HEK293 (cell line): ENCODE results near the gene DPPA5.

ENCODE experiments used
- CTCF ChIP-seq: fragments of 450-650 bp; formaldehyde crosslinking; IDR thresholded peaks from 2 replicates; pipeline ENCODE4 v1.5.1; 2016; ENCODE audit warnings: missing biosample characterization, missing genetic modification characterization
- GFI1B ChIP-seq: fragments of 450-650 bp; formaldehyde crosslinking; IDR thresholded peaks from 2 replicates; pipeline ENCODE4 v1.5.1; 2016; ENCODE audit warnings: missing biosample characterization, missing genetic modification characterization
- GLIS1 ChIP-seq: fragments of 450-650 bp; formaldehyde crosslinking; IDR thresholded peaks from 2 replicates; pipeline ENCODE4 v1.5.1; 2016; ENCODE audit warnings: missing biosample characterization, missing genetic modification characterization
- HOXA7 ChIP-seq: sonication (generic); formaldehyde crosslinking; IDR thresholded peaks from 2 replicates; pipeline ENCODE4 v1.8.1; 2022; ENCODE audit warnings: missing genetic modification reagents, borderline replicate concordance
- KLF1 ChIP-seq: fragments of 450-650 bp; formaldehyde crosslinking; IDR thresholded peaks from 2 replicates; pipeline ENCODE4 v1.5.1; 2016; ENCODE audit warnings: missing biosample characterization, missing genetic modification characterization
- KLF7 ChIP-seq: fragments of 450-650 bp; formaldehyde crosslinking; IDR thresholded peaks from 2 replicates; pipeline ENCODE4 v1.5.1; 2016; ENCODE audit warnings: missing biosample characterization, missing genetic modification characterization, borderline replicate concordance
- KLF8 ChIP-seq: fragments of 450-650 bp; formaldehyde crosslinking; IDR thresholded peaks from 2 replicates; pipeline ENCODE4 v1.5.1; 2016; ENCODE audit warnings: missing biosample characterization, missing genetic modification characterization
- MEIS1 ChIP-seq: sonication (generic); formaldehyde crosslinking; IDR thresholded peaks from 2 replicates; pipeline ENCODE4 v1.8.1; 2022; ENCODE audit warnings: missing genetic modification reagents, mild to moderate bottlenecking, borderline replicate concordance
- OVOL3 ChIP-seq: fragments of 450-650 bp; formaldehyde crosslinking; IDR thresholded peaks from 2 replicates; pipeline ENCODE4 v1.5.1; 2016; ENCODE audit warnings: missing biosample characterization, missing genetic modification characterization
- PRDM1 ChIP-seq: fragments of 450-650 bp; formaldehyde crosslinking; IDR thresholded peaks from 2 replicates; pipeline ENCODE4; 2016; ENCODE audit warnings: missing biosample characterization, missing genetic modification characterization
- SP3 ChIP-seq: fragments of 450-650 bp; formaldehyde crosslinking; IDR thresholded peaks from 2 replicates; pipeline ENCODE4 v1.5.1; 2016; ENCODE audit warnings: missing biosample characterization, missing genetic modification characterization
- TRIM28 ChIP-seq: IDR thresholded peaks from 2 replicates; pipeline ENCODE4 v1.6.1; 2011; ENCODE audit warnings: low read length, control low read depth, borderline replicate concordance
- ZBTB20 ChIP-seq: fragments of 450-650 bp; formaldehyde crosslinking; IDR thresholded peaks from 2 replicates; pipeline ENCODE4 v1.5.1; 2016; ENCODE audit warnings: missing biosample characterization, missing genetic modification characterization
- ZEB2 ChIP-seq: fragments of 450-650 bp; formaldehyde crosslinking; IDR thresholded peaks from 2 replicates; pipeline ENCODE4 v1.5.1; 2016; ENCODE audit warnings: missing biosample characterization, missing genetic modification characterization
- ZNF10 ChIP-seq: fragments of 450-650 bp; formaldehyde crosslinking; IDR thresholded peaks from 2 replicates; pipeline ENCODE4 v1.5.1; 2017; ENCODE audit warnings: missing biosample characterization, missing genetic modification characterization
- ZNF112 ChIP-seq: fragments of 450-650 bp; formaldehyde crosslinking; IDR thresholded peaks from 2 replicates; pipeline ENCODE4 v1.5.0; 2017; ENCODE audit warnings: missing biosample characterization, missing genetic modification characterization
- ZNF140 ChIP-seq: fragments of 450-650 bp; formaldehyde crosslinking; IDR thresholded peaks from 2 replicates; pipeline ENCODE4 v1.5.1; 2016; ENCODE audit warnings: missing biosample characterization, missing genetic modification characterization
- ZNF202 ChIP-seq: fragments of 450-650 bp; formaldehyde crosslinking; IDR thresholded peaks from 2 replicates; pipeline ENCODE4 v1.5.1; 2016; ENCODE audit warnings: missing biosample characterization, missing genetic modification characterization, borderline replicate concordance
- ZNF214 ChIP-seq: fragments of 450-650 bp; formaldehyde crosslinking; IDR thresholded peaks from 2 replicates; pipeline ENCODE4 v1.5.1; 2017; ENCODE audit warnings: missing biosample characterization, mild to moderate bottlenecking, missing genetic modification characterization, borderline replicate concordance
- ZNF311 ChIP-seq: fragments of 450-650 bp; formaldehyde crosslinking; IDR thresholded peaks from 2 replicates; pipeline ENCODE4 v1.5.1; 2017; ENCODE audit warnings: missing biosample characterization, missing genetic modification characterization, borderline replicate concordance
- ZNF335 ChIP-seq: fragments of 450-650 bp; formaldehyde crosslinking; conservative IDR thresholded peaks from 2 replicates; pipeline ENCODE4 v1.5.1; 2016; ENCODE audit warnings: missing biosample characterization, missing genetic modification characterization
- ZNF354C ChIP-seq: fragments of 450-650 bp; formaldehyde crosslinking; IDR thresholded peaks from 2 replicates; pipeline ENCODE4 v1.5.1; 2016; ENCODE audit warnings: missing biosample characterization, missing genetic modification characterization, low read depth, borderline replicate concordance
- ZNF37A ChIP-seq: fragments of 450-650 bp; IDR thresholded peaks from 2 replicates; pipeline ENCODE4 v1.5.1; 2018; ENCODE audit warnings: missing biosample characterization, missing genetic modification characterization
- ZNF391 ChIP-seq: fragments of 450-650 bp; formaldehyde crosslinking; IDR thresholded peaks from 2 replicates; pipeline ENCODE4 v1.5.1; 2016; ENCODE audit warnings: low read depth, missing biosample characterization, missing genetic modification characterization, borderline replicate concordance
- ZNF529 ChIP-seq: fragments of 450-650 bp; formaldehyde crosslinking; IDR thresholded peaks from 2 replicates; pipeline ENCODE4 v1.5.1; 2017; ENCODE audit warnings: missing genetic modification characterization, missing biosample characterization; ENCODE audit not compliant: insufficient replicate concordance
- ZNF555 ChIP-seq: fragments of 450-650 bp; formaldehyde crosslinking; conservative IDR thresholded peaks from 2 replicates; pipeline ENCODE4 v1.5.1; 2017; ENCODE audit warnings: missing biosample characterization, mild to moderate bottlenecking, missing genetic modification characterization, inconsistent platforms
- ZNF561 ChIP-seq: fragments of 450-650 bp; IDR thresholded peaks from 2 replicates; pipeline ENCODE4 v1.5.1; 2018; ENCODE audit warnings: missing biosample characterization, missing genetic modification characterization, borderline replicate concordance
- ZNF610 ChIP-seq: fragments of 450-650 bp; formaldehyde crosslinking; IDR thresholded peaks from 2 replicates; pipeline ENCODE4 v1.5.1; 2016; ENCODE audit warnings: missing biosample characterization, missing genetic modification characterization, borderline replicate concordance
- ZNF785 ChIP-seq: fragments of 450-650 bp; formaldehyde crosslinking; IDR thresholded peaks from 2 replicates; pipeline ENCODE4 v1.5.1; 2016; ENCODE audit warnings: missing biosample characterization, missing genetic modification characterization
- ZNF792 ChIP-seq: fragments of 450-650 bp; formaldehyde crosslinking; IDR thresholded peaks from 2 replicates; pipeline ENCODE4 v1.5.1; 2016; ENCODE audit warnings: missing biosample characterization, missing genetic modification characterization
- ZSCAN16 ChIP-seq: fragments of 450-650 bp; formaldehyde crosslinking; IDR thresholded peaks from 2 replicates; pipeline ENCODE4 v1.5.1; 2016; ENCODE audit warnings: missing biosample characterization, missing genetic modification characterization
- ZSCAN23 ChIP-seq: fragments of 450-650 bp; formaldehyde crosslinking; IDR thresholded peaks from 2 replicates; pipeline ENCODE4 v1.5.1; 2016; ENCODE audit warnings: missing biosample characterization, missing genetic modification characterization
- ZSCAN5A ChIP-seq: fragments of 450-650 bp; formaldehyde crosslinking; IDR thresholded peaks from 2 replicates; pipeline ENCODE4 v1.5.1; 2016; ENCODE audit warnings: missing biosample characterization, missing genetic modification characterization
- ZXDB ChIP-seq: fragments of 450-650 bp; formaldehyde crosslinking; IDR thresholded peaks from 2 replicates; pipeline ENCODE4 v1.5.1; 2016; ENCODE audit warnings: missing biosample characterization, missing genetic modification characterization
- TF ChIP-seq, protein P1 (sequence below): IDR thresholded peaks from 2 replicates; pipeline ENCODE4 v1.6.1; 2011; ENCODE audit warnings: mild to moderate bottlenecking, low read depth, low read length, borderline replicate concordance
- TF ChIP-seq, protein P2 (sequence below): fragments of 450-650 bp; formaldehyde crosslinking; IDR thresholded peaks from 2 replicates; pipeline ENCODE4 v1.5.1; 2016; ENCODE audit warnings: missing biosample characterization, missing genetic modification characterization

The DPPA5 gene

DNA sequence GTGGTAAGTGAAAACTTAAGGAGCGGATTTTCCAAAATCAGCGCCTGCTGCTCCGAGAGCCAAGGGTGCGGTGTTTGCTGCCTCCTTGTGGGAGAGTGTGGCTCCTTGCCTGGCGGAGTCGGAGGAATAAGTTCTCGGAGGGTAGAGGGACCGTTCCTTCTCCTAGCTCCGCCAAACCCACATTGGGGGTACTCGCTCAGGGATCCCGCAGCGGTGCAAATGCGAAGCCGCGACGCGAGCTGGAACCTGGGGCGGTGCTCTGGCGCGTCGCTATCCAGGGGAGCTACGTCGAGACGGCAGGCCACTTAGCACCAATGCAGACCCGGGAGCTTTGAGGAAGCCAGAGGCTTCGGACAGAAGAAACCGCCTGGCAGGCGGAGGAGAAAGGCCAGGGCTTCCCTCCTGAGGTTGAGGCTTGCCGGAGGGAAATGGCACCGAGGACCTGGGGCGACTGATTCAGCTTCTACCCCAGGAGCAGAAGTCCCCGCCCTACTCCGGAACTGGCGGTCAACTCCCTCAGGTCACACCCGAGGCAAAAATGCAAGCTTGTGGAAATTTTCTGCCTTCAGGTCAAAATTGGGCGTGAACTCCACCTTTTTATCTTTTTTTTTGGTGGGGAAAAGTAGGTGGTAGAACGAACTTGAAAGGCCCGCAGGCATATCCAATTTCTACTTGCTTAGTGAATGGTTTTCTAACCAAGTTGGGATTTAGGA lies 34.9 kb upstream of the DPPA5 start (continued):
- 0 out of 2 replicates have a peak, but pooled peaks have one; percentile 56 for TF ChIP-seq ZNF391 (tag by site-specific recombination)
- no peak for TF ChIP-seq ZNF10
- peak; percentile 76; the same call in 1 of the 2 replicates for TF ChIP-seq KLF7 (tag by site-specific recombination)
- TF ChIP-seq ZNF37A (tag by site-specific recombination): no peak
- TF ChIP-seq ZSCAN5A (tag by site-specific recombination): no peak
- no peak for TF ChIP-seq ZNF785
- TF ChIP-seq ZNF140 (tag by site-specific recombination): no peak
- peak; percentile 77; the same call in 1 of the 2 replicates for TF ChIP-seq TRIM28
- TF ChIP-seq HOXA7 (CRISPR knock-in tag): no peak
- TF ChIP-seq GLIS1: peak; percentile 35; the same call in 1 of the 2 replicates
- TF ChIP-seq KLF8 (tag by site-specific recombination): no peak
- TF ChIP-seq ZNF335 (tag by site-specific recombination): peak; percentile 85
- no peak for TF ChIP-seq ZNF112
- TF ChIP-seq ZNF610 (tag by site-specific recombination): peak; percentile 100
- TF ChIP-seq ZBTB20 (tag by site-specific recombination): peak; percentile 84; the same call in 1 of the 2 replicates
- no peak for TF ChIP-seq OVOL3 (tag by site-specific recombination)
- no peak for TF ChIP-seq ZSCAN23 (tag by site-specific recombination)
- no peak for TF ChIP-seq ZNF792 (tag by site-specific recombination)
- no peak for TF ChIP-seq ZSCAN16 (tag by site-specific recombination)
- TF ChIP-seq ZNF214 (tag by site-specific recombination): no peak
- TF ChIP-seq SP3 (tag by site-specific recombination): 0 out of 2 replicates have a peak, but pooled peaks have one; percentile 12
- peak; percentile 83 for TF ChIP-seq CTCF (tag by site-specific recombination)
- no peak for TF ChIP-seq ZNF354C
- TF ChIP-seq, protein P1, sequence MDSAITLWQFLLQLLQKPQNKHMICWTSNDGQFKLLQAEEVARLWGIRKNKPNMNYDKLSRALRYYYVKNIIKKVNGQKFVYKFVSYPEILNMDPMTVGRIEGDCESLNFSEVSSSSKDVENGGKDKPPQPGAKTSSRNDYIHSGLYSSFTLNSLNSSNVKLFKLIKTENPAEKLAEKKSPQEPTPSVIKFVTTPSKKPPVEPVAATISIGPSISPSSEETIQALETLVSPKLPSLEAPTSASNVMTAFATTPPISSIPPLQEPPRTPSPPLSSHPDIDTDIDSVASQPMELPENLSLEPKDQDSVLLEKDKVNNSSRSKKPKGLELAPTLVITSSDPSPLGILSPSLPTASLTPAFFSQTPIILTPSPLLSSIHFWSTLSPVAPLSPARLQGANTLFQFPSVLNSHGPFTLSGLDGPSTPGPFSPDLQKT: no peak
- TF ChIP-seq, protein P2, sequence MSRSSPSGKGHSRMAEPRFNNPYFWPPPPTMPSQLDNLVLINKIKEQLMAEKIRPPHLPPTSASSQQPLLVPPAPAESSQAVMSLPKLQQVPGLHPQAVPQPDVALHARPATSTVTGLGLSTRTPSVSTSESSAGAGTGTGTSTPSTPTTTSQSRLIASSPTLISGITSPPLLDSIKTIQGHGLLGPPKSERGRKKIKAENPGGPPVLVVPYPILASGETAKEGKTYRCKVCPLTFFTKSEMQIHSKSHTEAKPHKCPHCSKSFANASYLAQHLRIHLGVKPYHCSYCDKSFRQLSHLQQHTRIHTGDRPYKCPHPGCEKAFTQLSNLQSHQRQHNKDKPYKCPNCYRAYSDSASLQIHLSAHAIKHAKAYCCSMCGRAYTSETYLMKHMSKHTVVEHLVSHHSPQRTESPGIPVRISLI: no peak
- no peak for TF ChIP-seq MEIS1 (CRISPR knock-in tag)
- TF ChIP-seq ZNF561 (tag by site-specific recombination): peak; percentile 11; the same call in 1 of the 2 replicates
- peak; percentile 35; the same call in 1 of the 2 replicates for TF ChIP-seq ZXDB
- peak; percentile 90 for TF ChIP-seq KLF1 (tag by site-specific recombination)
- no peak for TF ChIP-seq ZNF529 (tag by site-specific recombination)
- TF ChIP-seq ZNF555 (tag by site-specific recombination): no peak
- no peak for TF ChIP-seq ZNF311
- TF ChIP-seq GFI1B (tag by site-specific recombination): no peak
- 0 out of 2 replicates have a peak, but pooled peaks have one; percentile 25 for TF ChIP-seq PRDM1 (tag by site-specific recombination)
- TF ChIP-seq ZEB2 (tag by site-specific recombination): 0 out of 2 replicates have a peak, but pooled peaks have one; percentile 59
- no peak for TF ChIP-seq ZNF202 (tag by site-specific recombination)
